Kidney (tissue), 14 donors: ENCODE data around the gene SH3GL2. TPM values are rescaled to one million over a fixed set of nuclear protein-coding genes. Genes with fewer than 3 reads are reported as not detected.
A peak's percentile ranks its signal among the peaks of the same experiment; 100 is the strongest.

Experiments
- DNase-seq, 5 donors: peaks; one replicate each; pipeline ENCODE4 v3.0.0-alpha.2; 2013 to 2020
- FAIRE-seq: peaks from 2 replicates; lab custom pipeline; 2012; peaks lifted over from hg19 to GRCh38; lab: Jason Lieb, UNC
- H3K27ac ChIP-seq, 2 donors: one replicate each; pipeline ENCODE4 v1.7.0; 2013; ENCODE audit warnings: low read depth in 2 of 2, low read length in 2 of 2, inconsistent platforms in 1 of 2
- H3K27me3 ChIP-seq: one replicate; pipeline ENCODE4 v1.7.1; 2013; ENCODE audit warnings: low read length, inconsistent platforms; ENCODE audit not compliant: control insufficient read depth, insufficient read depth
- H3K36me3 ChIP-seq, 3 donors: one replicate each; pipeline versions ENCODE4 v1.7.0 to v1.7.1; 2013; ENCODE audit warnings: low read length in 3 of 3, control low read depth in 1 of 3, inconsistent platforms in 1 of 3; ENCODE audit not compliant: insufficient read depth in 3 of 3, control insufficient read depth in 2 of 3
- H3K4me1 ChIP-seq, 3 donors: one replicate each; pipeline versions ENCODE4 v1.7.0 to v1.7.1; 2013; ENCODE audit warnings: low read length in 3 of 3, inconsistent platforms in 1 of 3, low read depth in 1 of 3; ENCODE audit not compliant: control insufficient read depth in 2 of 3, insufficient read depth in 2 of 3
- H3K4me3 ChIP-seq, 3 donors: one replicate each; pipeline versions ENCODE4 v1.7.0 to v1.8.1; 2013; ENCODE audit warnings: low read length in 3 of 3, control low read depth in 1 of 3, inconsistent platforms in 1 of 3
- H3K9ac ChIP-seq, 3 donors: one replicate each; pipeline versions ENCODE4 v1.7.0 to v1.7.1; 2013; ENCODE audit warnings: low read length in 3 of 3, control low read depth in 1 of 3, inconsistent platforms in 1 of 3
- H3K9me3 ChIP-seq, 3 donors: one replicate each; pipeline versions ENCODE4 v1.7.0 to v1.7.1; 2013; ENCODE audit warnings: low read length in 3 of 3, control low read depth in 1 of 3, inconsistent platforms in 1 of 3; ENCODE audit not compliant: control insufficient read depth in 2 of 3, insufficient read depth in 1 of 3
- CTCF ChIP-seq: IDR thresholded peaks from 3 replicates; pipeline ENCODE4 v1.5.1; 2012; ENCODE audit warnings: mild to moderate bottlenecking, moderate library complexity, borderline replicate concordance; ENCODE audit not compliant: insufficient read depth; ENCODE audit errors: extremely low read depth
- intact Hi-C: fragments of 100-400 bp; cut with DNase I; formaldehyde crosslinking; loops from one replicate; pipeline ENCODE4 v1.11.1; 2022
- polyA plus RNA-seq: library from polyadenylated mRNA; stranded (reverse); fragments of 350-450 nt; fragmentation: Illumina TruSeq; extraction: RNeasy Lipid Tissue Mini Kit (QIAGEN cat#74804); gene quantifications from one replicate; pipeline ENCODE4 v1.2.3, GENCODE V29; 2014; ENCODE audit warnings: low read depth, low replicate concordance; ENCODE audit not compliant: insufficient read depth
- total RNA-seq: library from RNA; stranded (reverse); fragmentation: NEBNext Ultra II Directional; extraction: Animal tissue kit (Norgen Biotek cat#: 25700); gene quantifications from one replicate; pipeline ENCODE4 v1.2.1, GENCODE V29; 2021
- donor health status: control.
- donor health status: control.
- donor health status: control.
- donor health status: control.
- donor health status: control.
- donor health status: DM: yes; HTN: yes; CAD: no.
- donor health status: Normal renal cell carcinoma (clear cell type).

The SH3GL2 gene
- total and polyA plus RNA-seq, 2 donors from 2014 or later = 3.1 to 20.0 TPM

- no peaks in the 10 kb centered on the region for H3K4me1 ChIP-seq
- DNase-seq = no peak
- no peaks in the 10 kb centered on the region for H3K36me3 ChIP-seq
- no peaks in the 10 kb centered on the region for H3K27me3 ChIP-seq
- no peak overlapping the region for H3K4me3 ChIP-seq
- FAIRE-seq = no peak
- intact Hi-C loops = no loop called here
- no peak overlapping the region for H3K9ac ChIP-seq
- no peak overlapping the region for H3K27ac ChIP-seq
- no peak for TF ChIP-seq CTCF
- H3K9me3 ChIP-seq = no peaks in the 10 kb centered on the region
Measured at GRCh38 chr9:17742067-17742466, 163.2 kb downstream of the SH3GL2 start.

DNA sequence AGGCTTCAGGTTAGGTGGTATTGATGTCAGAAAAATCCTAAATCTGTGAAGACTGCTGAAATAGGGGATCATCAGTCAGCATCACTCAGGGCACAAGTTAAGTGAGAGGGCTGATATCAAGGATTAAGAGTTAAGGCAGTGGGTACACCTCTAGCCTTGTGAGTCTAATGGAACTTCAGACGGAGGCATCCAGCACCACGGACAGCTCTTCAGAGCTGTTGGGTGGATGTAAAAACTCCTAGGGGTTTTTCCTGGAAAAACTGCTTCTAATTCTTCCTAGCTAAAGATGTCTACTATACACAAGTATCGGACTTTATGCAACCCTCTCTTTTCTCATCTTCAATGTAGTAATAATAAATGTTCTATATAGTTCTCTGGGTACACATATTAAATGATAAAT lies 165.9 kb downstream of the SH3GL2 start:
- no peaks in the 10 kb centered on the region for H3K4me1 ChIP-seq
- intact Hi-C loops = no loop called here
- peak in 4 of 5 donors; percentile 33 to 82 (median 50) for DNase-seq
- H3K36me3 ChIP-seq = no peaks in the 10 kb centered on the region
- no peak for TF ChIP-seq CTCF
- no peak overlapping the region for H3K9ac ChIP-seq
- no peaks in the 10 kb centered on the region for H3K27me3 ChIP-seq
- FAIRE-seq = no peak
- no peak overlapping the region for H3K4me3 ChIP-seq
- H3K27ac ChIP-seq = no peak overlapping the region
- H3K9me3 ChIP-seq = no peaks in the 10 kb centered on the region

DNA sequence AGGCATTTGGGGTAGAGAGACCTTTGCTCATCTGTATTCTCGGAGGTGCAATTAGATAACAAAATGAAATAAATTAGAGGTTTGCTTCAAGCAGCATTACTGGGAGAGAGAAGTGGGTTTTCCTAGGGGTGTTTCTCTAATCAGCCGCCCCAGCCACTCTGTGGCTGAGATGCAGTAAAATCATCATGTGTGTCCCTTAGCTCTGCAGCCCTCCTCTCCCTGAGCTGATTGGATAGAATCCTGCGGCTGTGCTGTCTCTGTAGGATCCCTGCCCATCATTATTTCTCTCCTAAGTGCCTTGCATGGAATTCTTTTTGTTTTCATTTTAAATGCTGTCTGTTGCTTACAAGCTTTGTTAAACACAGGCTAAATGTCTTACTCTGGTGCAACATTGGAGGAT lies 171.4 kb downstream of the SH3GL2 start:
- Histone ChIP-seq H3K27ac (no peak overlapping the region), H3K27me3 (no peaks in the 10 kb centered on the region), H3K9ac (no peak overlapping the region), H3K36me3 (no peaks in the 10 kb centered on the region), H3K9me3 (no peaks in the 10 kb centered on the region), H3K4me1 (no peaks in the 10 kb centered on the region), H3K4me3 (no peak overlapping the region)
- no peak for TF ChIP-seq CTCF
- DNase-seq (no peak), FAIRE-seq (no peak)
- intact Hi-C loops = no loop called here

GRCh38 chr9:17751486-17751885 lies 172.6 kb downstream of the SH3GL2 start:
- H3K4me3 ChIP-seq = no peak overlapping the region
- no peak for DNase-seq
- H3K9me3 ChIP-seq = no peaks in the 10 kb centered on the region
- no peak for FAIRE-seq
- H3K27ac ChIP-seq = no peak overlapping the region
- no peaks in the 10 kb centered on the region for H3K36me3 ChIP-seq
- TF ChIP-seq CTCF = no peak
- no peaks in the 10 kb centered on the region for H3K27me3 ChIP-seq
- H3K9ac ChIP-seq = no peak overlapping the region
- intact Hi-C loops = no loop called here
- H3K4me1 ChIP-seq = no peaks in the 10 kb centered on the region
